SK-N-SH (cell line): ENCODE results near the gene TNNC1.

Experiments used
- CHD2 ChIP-seq: fragments of 150-350 bp; IDR thresholded peaks from 2 replicates; pipeline ENCODE4 v1.6.1; 2018; ENCODE audit warnings: low read length; ENCODE audit not compliant: partially characterized antibody
- CTCF ChIP-seq: fragments of 200-600 bp; sonication (generic); IDR thresholded peaks from 2 replicates; pipeline ENCODE4 v1.6.1; 2017; ENCODE audit warnings: antibody characterized with exemption, mild to moderate bottlenecking, moderate library complexity
- EZH2phosphoT487 ChIP-seq: fragments of 200-600 bp; sonication (generic); IDR thresholded peaks from 2 replicates; pipeline ENCODE4 v1.6.1; 2017; ENCODE audit warnings: low read depth, mixed run types, mild to moderate bottlenecking, antibody characterized with exemption, moderate library complexity, borderline replicate concordance
- GABPA ChIP-seq: IDR thresholded peaks from 2 replicates; pipeline ENCODE4 v1.4.0; 2012; ENCODE audit warnings: low read depth, mild to moderate bottlenecking
- GATA2 ChIP-seq: sonication (generic); formaldehyde crosslinking; IDR thresholded peaks from 2 replicates; pipeline ENCODE4 v1.5.0; 2020; ENCODE audit warnings: mild to moderate bottlenecking, missing genetic modification reagents
- MAX ChIP-seq: IDR thresholded peaks from 2 replicates; pipeline ENCODE4 v1.4.0; 2012; ENCODE audit warnings: low read depth
- NFIC ChIP-seq: IDR thresholded peaks from 2 replicates; pipeline ENCODE4 v1.4.0; 2012; ENCODE audit warnings: borderline replicate concordance
- NRF1 ChIP-seq: IDR thresholded peaks from 2 replicates; pipeline ENCODE4 v1.6.1; 2012; ENCODE audit warnings: low read depth, mild to moderate bottlenecking, low read length
- PBX3 ChIP-seq: IDR thresholded peaks from 2 replicates; pipeline ENCODE4; 2012
- POLR2AphosphoS5 ChIP-seq: IDR thresholded peaks from 2 replicates; pipeline ENCODE4 v1.6.1; 2012; ENCODE audit warnings: low read depth, low read length
- ZBTB33 ChIP-seq: IDR thresholded peaks from 2 replicates; pipeline ENCODE4 v1.4.0; 2012; ENCODE audit warnings: low read depth, borderline replicate concordance

GRCh38 chr3:52429031-52429430, 24.8 kb downstream of the TNNC1 start:
- no peak for TF ChIP-seq CTCF
- no peak for TF ChIP-seq GABPA
- no peak for TF ChIP-seq EZH2phosphoT487
- TF ChIP-seq NRF1 = no peak
- no peak for TF ChIP-seq POLR2AphosphoS5
- TF ChIP-seq GATA2 (CRISPR knock-in tag) = no peak
- TF ChIP-seq PBX3 = no peak
- no peak for TF ChIP-seq NFIC
- TF ChIP-seq CHD2 = no peak
- TF ChIP-seq MAX = no peak
- TF ChIP-seq ZBTB33 = no peak
